ENCODE measurements around the gene TIMM29.
A peak's percentile ranks its signal among the peaks of the same experiment; 100 is the strongest.

Gene TIMM29

DNA sequence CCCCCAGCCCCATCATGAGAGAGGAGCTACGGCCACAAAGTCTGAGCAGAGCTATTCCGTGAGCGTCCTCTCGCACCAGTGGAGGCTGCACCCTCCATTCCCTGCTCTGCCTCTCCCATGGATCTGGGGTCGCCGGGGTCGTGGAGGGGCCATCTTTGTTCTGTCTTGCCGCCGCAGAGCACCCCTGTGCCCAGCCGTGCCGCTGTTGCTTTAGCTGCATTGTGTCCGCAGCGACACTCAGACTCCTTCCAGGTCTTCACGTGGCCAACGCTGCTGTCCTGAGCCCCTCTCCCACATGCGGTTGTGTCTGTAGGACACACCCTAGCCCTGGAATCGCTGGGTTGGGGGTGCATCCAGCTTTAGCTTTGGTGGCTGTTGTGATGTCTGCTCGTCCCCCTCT lies 16.0 kb upstream of the TIMM29 start:
- no peak for DNase-seq (ENCODE audit: extremely low read depth, low read depth)
- TF ChIP-seq, protein P1, sequence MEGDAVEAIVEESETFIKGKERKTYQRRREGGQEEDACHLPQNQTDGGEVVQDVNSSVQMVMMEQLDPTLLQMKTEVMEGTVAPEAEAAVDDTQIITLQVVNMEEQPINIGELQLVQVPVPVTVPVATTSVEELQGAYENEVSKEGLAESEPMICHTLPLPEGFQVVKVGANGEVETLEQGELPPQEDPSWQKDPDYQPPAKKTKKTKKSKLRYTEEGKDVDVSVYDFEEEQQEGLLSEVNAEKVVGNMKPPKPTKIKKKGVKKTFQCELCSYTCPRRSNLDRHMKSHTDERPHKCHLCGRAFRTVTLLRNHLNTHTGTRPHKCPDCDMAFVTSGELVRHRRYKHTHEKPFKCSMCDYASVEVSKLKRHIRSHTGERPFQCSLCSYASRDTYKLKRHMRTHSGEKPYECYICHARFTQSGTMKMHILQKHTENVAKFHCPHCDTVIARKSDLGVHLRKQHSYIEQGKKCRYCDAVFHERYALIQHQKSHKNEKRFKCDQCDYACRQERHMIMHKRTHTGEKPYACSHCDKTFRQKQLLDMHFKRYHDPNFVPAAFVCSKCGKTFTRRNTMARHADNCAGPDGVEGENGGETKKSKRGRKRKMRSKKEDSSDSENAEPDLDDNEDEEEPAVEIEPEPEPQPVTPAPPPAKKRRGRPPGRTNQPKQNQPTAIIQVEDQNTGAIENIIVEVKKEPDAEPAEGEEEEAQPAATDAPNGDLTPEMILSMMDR (IDR thresholded peaks at IDR 0.05; ENCODE audit: low read depth, low read length, missing control alignments): no peak
- H3K4me3 ChIP-seq (replicated peaks; ENCODE audit: low read depth, low read length): no peak overlapping the region

- TF ChIP-seq, protein P1 (IDR thresholded peaks at IDR 0.05; ENCODE audit: low read depth, low read length, missing control alignments): no peak
- no peak overlapping the region for H3K4me3 ChIP-seq (replicated peaks; ENCODE audit: low read depth, low read length)
- DNase-seq (ENCODE audit: extremely low read depth, low read depth): no peak
These were observed 14.8 kb upstream of the TIMM29 start for GRCh38 chr19:10913716-10914340.

DNA sequence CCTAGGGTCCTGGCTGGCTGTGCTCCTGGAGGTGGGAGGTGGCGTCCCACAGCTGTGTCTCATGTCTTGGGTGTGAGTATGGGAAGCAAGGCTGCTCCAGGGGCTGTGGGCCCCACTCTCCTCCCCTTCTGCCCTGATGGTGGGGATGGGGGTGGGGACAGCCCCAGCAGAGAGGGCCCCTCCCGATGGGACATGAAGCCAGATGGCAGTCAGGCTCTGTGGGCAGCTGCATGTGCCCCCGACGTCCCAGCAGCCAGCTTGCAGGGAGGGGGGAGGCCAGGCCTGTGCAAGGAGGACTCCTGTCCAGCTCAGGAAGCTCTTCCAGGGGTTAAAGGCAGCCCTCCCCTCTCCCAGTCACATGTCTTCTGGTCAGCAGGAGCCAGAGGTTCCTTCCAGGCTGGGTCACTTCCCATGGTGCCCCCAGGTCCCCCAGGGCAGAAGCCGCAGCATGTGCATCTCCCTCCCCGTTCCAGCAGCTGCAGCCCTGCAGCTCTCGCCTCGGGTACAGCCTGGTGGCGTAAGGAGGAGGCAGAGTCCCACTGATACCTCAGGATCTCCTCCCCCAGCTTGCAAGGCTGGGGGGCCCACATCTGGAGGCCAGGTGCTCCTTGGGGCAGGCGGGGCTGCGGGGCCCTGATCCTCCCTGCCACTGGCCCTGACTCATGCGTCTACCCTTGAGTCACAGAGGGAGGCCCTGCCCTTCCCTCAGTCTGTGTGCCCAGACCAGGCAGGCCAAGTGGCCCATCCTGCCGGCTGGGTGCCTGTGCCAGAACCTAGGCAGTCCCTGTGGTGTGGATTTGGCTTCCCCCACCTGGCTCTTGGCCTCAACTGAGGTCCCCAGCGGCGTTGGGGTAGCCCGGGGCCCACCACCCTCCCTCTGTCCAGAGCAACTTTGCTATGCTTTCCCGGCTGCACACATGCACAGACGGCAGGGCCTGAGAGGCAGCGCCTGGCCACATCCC lies 13.2 kb upstream of the TIMM29 start:
- peak; percentile 93 for DNase-seq (ENCODE audit: extremely low read depth, low read depth)
- TF ChIP-seq, protein P1 (IDR thresholded peaks at IDR 0.05; ENCODE audit: low read depth, low read length, missing control alignments): peak; percentile 54
- 0 out of 2 replicates have a peak overlapping the region, but pooled peaks have one; percentile 2 for H3K4me3 ChIP-seq (replicated peaks; ENCODE audit: low read depth, low read length)

- H3K4me3 ChIP-seq (replicated peaks; ENCODE audit: low read depth, low read length): no peak overlapping the region
- TF ChIP-seq, protein P1 (IDR thresholded peaks at IDR 0.05; ENCODE audit: low read depth, low read length, missing control alignments): no peak
- DNase-seq (ENCODE audit: extremely low read depth, low read depth): no peak
These were observed 12.0 kb upstream of the TIMM29 start for GRCh38 chr19:10916602-10917001.

DNA sequence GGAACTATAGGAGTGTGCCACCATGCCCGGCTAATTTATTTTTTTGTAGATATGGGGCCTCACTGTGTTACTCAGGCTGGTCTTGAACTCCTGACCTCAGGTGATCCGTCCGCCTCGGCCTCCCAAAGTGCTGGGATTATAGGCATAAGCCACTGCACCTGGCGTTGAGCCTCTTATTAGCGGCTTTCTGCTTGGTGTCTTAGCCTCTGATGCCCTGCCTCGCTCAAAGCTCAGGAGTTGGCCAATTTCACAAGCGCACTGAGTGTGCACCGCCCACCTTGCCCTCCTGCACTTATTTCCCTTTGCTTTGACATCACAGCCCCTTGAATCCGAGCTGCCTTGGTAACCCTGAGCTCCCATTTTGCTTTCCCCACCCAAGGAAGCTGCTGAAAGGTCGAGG lies 10.3 kb upstream of the TIMM29 start:
- DNase-seq (ENCODE audit: extremely low read depth, low read depth): no peak
- TF ChIP-seq, protein P1 (IDR thresholded peaks at IDR 0.05; ENCODE audit: low read depth, low read length, missing control alignments): no peak
- no peak overlapping the region for H3K4me3 ChIP-seq (replicated peaks; ENCODE audit: low read depth, low read length)

GRCh38 chr19:10919352-10920287 lies 9.0 kb upstream of the TIMM29 start:
- TF ChIP-seq, protein P1 (IDR thresholded peaks at IDR 0.05; ENCODE audit: low read depth, low read length, missing control alignments): no peak
- DNase-seq (ENCODE audit: extremely low read depth, low read depth): no peak
- H3K4me3 ChIP-seq (replicated peaks; ENCODE audit: low read depth, low read length): no peak overlapping the region
